Rectal smooth muscle tissue (tissue), 1 donor: ENCODE results near the gene BSN.

Experiments
- H3K27ac ChIP-seq: one replicate; pipeline ENCODE4 v1.7.0; 2013; ENCODE audit warnings: low read depth, low read length, inconsistent platforms
- H3K27me3 ChIP-seq: one replicate; pipeline ENCODE4 v1.7.0; 2013; ENCODE audit warnings: low read length; ENCODE audit not compliant: control insufficient read depth, insufficient read depth
- H3K36me3 ChIP-seq: one replicate; pipeline ENCODE4 v1.7.0; 2013; ENCODE audit warnings: low read length; ENCODE audit not compliant: control insufficient read depth, insufficient read depth
- H3K4me1 ChIP-seq: one replicate; pipeline ENCODE4 v1.7.0; 2013; ENCODE audit warnings: low read length; ENCODE audit not compliant: control insufficient read depth, insufficient read depth
- H3K4me3 ChIP-seq: one replicate; pipeline ENCODE4 v1.7.0; 2013; ENCODE audit warnings: low read length
- H3K9ac ChIP-seq: one replicate; pipeline ENCODE4 v1.7.0; 2013; ENCODE audit warnings: low read length

Gene BSN

DNA sequence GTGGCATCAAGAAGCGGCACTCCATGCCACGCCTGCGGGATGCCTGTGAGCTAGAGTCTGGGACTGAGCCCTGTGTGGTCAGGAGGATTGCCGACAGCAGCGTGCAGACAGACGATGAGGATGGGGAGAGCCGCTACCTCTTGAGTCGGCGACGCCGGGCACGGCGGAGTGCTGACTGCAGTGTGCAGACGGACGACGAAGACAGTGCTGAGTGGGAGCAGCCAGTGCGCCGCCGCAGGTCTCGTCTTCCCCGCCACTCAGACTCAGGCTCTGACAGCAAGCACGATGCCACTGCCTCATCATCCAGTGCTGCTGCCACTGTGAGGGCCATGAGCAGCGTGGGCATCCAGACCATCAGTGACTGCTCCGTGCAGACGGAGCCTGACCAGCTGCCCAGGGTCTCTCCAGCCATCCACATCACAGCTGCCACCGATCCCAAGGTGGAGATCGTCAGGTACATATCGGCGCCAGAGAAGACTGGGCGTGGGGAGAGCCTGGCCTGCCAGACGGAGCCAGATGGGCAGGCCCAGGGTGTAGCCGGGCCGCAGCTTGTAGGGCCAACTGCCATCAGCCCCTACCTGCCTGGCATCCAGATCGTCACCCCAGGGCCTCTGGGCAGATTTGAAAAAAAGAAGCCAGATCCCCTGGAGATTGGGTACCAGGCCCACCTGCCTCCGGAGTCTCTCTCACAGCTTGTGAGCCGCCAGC, 103.1 kb downstream of the BSN start:
- no peaks in the 10 kb centered on the region for H3K4me1 ChIP-seq
- no peak overlapping the region for H3K4me3 ChIP-seq
- no peak overlapping the region for H3K27ac ChIP-seq
- H3K36me3 ChIP-seq: no peaks in the 10 kb centered on the region
- H3K9ac ChIP-seq: no peak overlapping the region
- no peaks in the 10 kb centered on the region for H3K27me3 ChIP-seq

DNA sequence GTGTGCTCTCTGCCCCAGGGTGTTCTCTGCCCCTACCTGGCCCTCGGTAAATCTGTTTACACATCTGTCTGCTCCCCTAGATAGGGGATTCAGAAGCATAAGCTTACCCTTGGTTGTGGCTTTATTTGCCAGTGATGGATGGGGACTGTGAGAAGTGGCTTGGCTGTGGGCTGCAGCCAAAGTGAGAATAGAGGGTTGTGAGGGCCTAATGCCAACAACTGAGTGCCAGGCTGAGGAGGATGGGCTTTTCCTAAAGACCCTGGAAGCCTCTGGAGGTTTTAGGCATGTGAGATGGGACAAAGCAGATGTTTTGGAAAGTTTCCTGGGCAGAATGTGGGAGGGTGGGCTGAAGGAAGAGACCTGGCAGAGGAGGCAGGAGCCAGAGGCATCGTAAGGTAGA, 104.4 kb downstream of the BSN start:
- Histone ChIP-seq H3K9ac (no peak overlapping the region), H3K4me1 (no peaks in the 10 kb centered on the region)

DNA sequence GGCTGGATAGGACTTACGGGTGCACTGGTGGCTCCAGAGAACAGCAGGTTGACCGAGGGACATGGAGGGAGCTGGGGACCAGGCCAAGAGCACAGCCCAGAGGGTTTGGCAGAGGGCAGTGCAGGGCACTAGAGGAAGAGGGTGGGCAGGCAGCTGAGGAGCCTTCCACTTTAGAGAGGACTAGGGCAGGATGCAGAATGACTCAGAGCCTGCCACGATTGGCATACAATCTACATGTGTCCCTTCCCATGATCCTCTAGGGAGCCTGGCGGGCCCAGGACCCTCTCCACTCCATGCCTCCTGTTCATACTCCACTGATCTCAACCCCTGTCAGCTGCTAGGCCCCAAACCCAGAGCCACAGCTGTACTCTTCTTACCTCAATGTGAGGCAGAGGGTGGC, 105.5 kb downstream of the BSN start:
- no peaks in the 10 kb centered on the region for H3K36me3 ChIP-seq
- peaks cover 5% of the 10 kb centered on the region for H3K27me3 ChIP-seq
- H3K4me3 ChIP-seq: no peak overlapping the region
- H3K27ac ChIP-seq: no peak overlapping the region
- no peak overlapping the region for H3K9ac ChIP-seq
- H3K4me1 ChIP-seq: no peaks in the 10 kb centered on the region

More for the DNA sequence above, 104.4 kb downstream of the BSN start:
- no peak overlapping the region for H3K27ac ChIP-seq
- H3K4me3 ChIP-seq: no peak overlapping the region
- no peaks in the 10 kb centered on the region for H3K36me3 ChIP-seq
- peaks cover 5% of the 10 kb centered on the region for H3K27me3 ChIP-seq

DNA sequence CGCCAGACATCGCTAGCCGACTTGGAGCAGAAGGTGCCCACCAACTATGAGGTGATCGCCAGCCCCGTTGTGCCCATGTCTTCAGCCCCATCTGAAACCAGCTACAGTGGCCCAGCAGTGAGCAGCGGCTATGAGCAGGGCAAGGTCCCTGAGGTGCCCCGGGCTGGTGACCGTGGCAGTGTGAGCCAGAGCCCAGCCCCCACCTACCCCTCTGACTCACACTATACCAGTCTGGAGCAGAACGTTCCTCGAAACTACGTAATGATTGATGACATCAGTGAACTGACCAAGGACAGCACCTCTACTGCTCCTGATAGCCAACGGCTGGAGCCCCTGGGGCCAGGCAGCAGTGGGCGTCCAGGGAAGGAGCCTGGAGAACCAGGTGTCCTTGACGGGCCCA, 107.0 kb downstream of the BSN start:
- Histone ChIP-seq H3K36me3 (no peaks in the 10 kb centered on the region), H3K9ac (no peak overlapping the region), H3K27ac (no peak overlapping the region), H3K27me3 (peaks cover 8% of the 10 kb centered on the region), H3K4me1 (no peaks in the 10 kb centered on the region), H3K4me3 (no peak overlapping the region)

DNA sequence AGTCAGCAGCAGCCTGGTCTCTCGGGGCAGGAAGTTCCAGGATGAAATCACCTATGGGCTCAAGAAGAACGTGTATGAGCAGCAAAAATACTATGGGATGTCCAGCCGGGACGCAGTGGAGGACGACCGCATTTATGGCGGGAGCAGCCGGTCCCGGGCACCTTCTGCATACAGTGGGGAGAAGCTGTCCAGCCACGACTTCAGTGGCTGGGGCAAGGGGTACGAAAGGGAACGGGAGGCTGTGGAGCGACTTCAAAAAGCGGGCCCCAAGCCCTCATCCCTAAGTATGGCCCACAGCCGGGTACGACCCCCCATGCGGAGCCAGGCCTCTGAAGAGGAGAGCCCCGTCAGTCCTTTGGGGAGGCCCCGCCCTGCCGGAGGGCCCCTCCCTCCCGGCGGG, 107.7 kb downstream of the BSN start:
- no peak overlapping the region for H3K9ac ChIP-seq
- no peak overlapping the region for H3K4me3 ChIP-seq
- no peak overlapping the region for H3K27ac ChIP-seq
- H3K4me1 ChIP-seq: no peaks in the 10 kb centered on the region
- no peaks in the 10 kb centered on the region for H3K36me3 ChIP-seq
- peaks cover 8% of the 10 kb centered on the region for H3K27me3 ChIP-seq

DNA sequence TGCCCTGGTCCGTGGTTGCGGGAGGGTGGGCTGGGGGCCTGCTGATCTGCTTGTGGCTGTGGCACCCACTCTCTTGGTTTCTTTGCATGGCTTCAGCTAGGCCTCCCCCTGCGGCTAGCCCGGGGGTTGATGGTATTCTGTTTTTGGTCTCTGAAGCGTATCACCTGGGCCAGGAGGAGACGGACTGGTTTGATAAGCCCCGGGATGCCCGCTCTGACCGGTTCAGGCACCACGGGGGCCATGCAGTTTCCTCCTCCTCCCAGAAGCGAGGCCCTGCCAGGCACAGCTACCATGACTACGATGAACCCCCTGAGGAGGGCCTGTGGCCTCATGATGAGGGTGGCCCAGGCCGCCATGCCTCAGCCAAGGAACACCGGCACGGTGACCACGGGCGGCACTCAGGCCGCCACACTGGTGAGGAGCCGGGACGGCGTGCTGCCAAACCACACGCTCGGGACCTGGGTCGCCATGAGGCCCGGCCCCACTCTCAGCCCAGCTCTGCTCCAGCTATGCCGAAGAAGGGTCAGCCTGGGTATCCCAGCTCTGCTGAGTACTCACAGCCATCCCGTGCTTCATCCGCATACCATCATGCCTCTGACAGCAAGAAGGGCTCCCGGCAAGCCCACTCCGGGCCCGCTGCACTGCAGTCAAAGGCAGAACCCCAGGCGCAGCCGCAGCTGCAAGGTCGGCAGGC, 108.6 kb downstream of the BSN start:
- H3K4me3 ChIP-seq: no peak overlapping the region
- H3K9ac ChIP-seq: no peak overlapping the region
- H3K36me3 ChIP-seq: no peaks in the 10 kb centered on the region
- H3K4me1 ChIP-seq: no peaks in the 10 kb centered on the region
- no peak overlapping the region for H3K27ac ChIP-seq
- H3K27me3 ChIP-seq: peaks cover 10% of the 10 kb centered on the region

DNA sequence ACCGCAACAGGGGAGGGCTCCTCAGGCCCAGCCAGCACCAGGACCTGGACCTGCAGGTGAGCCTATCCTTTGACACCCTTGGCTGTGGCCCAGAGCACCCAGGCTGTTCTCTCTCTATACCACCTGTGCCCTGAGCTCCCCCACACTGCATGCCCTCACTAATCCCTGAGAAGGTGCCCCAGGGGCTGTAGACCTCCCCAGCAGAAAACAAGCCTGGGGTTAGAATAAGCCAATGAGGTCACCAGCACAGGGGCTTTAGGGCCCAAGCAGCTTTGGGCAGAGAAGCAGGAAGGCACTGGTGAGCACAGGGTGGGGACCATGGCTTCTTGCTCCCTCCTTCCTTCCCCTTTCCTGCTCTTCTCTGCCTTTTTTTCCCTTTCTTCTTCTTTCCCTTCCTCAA, 109.6 kb downstream of the BSN start:
- Histone ChIP-seq H3K4me1 (no peaks in the 10 kb centered on the region), H3K27ac (no peak overlapping the region), H3K9ac (no peak overlapping the region), H3K4me3 (no peak overlapping the region), H3K36me3 (no peaks in the 10 kb centered on the region), H3K27me3 (peaks cover 10% of the 10 kb centered on the region)

DNA sequence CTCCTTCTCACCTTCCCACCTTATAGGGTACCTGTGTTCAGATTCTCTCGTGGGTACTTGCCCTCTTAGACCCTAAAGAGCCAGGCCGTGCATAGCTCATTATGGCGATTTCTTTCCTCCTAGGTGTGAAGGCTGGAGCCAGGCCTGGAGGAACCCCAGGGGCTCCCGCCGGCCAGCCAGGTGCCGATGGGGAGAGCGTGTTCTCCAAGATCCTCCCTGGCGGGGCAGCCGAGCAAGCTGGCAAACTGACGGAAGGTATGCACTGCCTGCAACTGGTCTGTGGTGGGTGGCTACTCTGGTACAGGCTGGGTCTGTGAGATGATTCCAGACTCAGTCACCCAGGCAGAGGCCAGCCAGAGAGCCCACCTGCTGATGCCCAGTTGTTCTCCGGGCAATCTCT, 110.0 kb downstream of the BSN start:
- Histone ChIP-seq H3K4me3 (no peak overlapping the region), H3K9ac (no peak overlapping the region), H3K4me1 (no peaks in the 10 kb centered on the region), H3K27me3 (peaks cover 10% of the 10 kb centered on the region), H3K36me3 (no peaks in the 10 kb centered on the region), H3K27ac (no peak overlapping the region)

DNA sequence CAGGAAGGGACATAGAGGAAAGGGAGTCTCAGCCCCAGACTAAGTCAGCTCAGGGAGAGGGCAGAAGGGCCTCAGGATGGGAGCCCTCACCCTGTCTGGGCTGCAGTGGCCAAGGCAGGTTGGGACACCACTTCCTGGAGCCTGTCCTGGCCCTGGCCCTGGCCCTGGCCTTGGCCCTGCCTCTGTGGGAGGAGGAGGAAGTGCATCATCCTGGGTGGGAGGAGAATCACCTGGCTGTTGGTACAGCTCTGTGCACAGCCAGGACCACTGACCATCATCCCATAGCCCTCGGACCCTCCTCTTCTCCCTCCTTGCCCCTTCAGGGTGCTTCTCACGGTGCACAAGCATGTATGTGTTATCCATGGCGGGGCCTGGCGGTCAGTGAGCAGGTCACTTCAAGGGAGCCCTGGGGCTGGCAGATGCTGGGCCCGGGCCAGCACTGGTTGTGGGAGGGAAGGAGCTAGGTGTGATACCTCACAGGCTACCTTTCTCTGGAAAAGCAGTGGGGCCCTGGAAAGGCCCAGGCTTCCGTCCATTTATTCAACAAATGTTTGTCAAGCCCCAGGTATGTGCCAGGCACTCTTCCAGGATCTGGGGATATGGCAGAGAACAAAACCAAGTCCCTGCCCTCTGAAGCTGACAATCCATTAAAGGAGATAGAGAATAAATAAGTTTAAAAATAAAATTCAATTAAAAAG, 111.7 kb downstream of the BSN start:
- H3K27me3 ChIP-seq: peaks cover 10% of the 10 kb centered on the region
- no peak overlapping the region for H3K9ac ChIP-seq
- H3K27ac ChIP-seq: no peak overlapping the region
- no peaks in the 10 kb centered on the region for H3K36me3 ChIP-seq
- no peak overlapping the region for H3K4me3 ChIP-seq
- H3K4me1 ChIP-seq: no peaks in the 10 kb centered on the region

DNA sequence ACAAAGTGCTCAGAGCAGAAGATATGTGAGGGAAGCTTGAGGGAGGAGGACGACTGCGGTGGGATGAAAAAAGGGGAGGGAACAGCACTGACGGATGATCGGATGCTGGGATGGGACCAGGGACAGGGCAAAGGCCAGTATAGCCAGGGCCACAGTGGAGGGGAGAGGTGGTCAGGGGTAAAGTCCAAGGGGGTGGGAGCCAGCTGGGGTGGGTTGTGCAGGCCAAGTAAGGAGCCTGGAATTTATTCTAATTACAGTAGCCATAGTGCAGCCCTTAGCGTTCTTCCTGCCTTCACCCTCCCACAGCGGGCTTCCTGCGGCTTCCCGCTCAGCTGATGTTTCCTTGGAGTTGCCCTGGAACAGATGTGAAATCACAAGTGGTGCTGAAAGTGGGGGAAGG, 112.3 kb downstream of the BSN start:
- Histone ChIP-seq H3K27ac (no peak overlapping the region), H3K4me3 (no peak overlapping the region), H3K4me1 (no peaks in the 10 kb centered on the region), H3K36me3 (no peaks in the 10 kb centered on the region), H3K9ac (no peak overlapping the region), H3K27me3 (peaks cover 10% of the 10 kb centered on the region)

DNA sequence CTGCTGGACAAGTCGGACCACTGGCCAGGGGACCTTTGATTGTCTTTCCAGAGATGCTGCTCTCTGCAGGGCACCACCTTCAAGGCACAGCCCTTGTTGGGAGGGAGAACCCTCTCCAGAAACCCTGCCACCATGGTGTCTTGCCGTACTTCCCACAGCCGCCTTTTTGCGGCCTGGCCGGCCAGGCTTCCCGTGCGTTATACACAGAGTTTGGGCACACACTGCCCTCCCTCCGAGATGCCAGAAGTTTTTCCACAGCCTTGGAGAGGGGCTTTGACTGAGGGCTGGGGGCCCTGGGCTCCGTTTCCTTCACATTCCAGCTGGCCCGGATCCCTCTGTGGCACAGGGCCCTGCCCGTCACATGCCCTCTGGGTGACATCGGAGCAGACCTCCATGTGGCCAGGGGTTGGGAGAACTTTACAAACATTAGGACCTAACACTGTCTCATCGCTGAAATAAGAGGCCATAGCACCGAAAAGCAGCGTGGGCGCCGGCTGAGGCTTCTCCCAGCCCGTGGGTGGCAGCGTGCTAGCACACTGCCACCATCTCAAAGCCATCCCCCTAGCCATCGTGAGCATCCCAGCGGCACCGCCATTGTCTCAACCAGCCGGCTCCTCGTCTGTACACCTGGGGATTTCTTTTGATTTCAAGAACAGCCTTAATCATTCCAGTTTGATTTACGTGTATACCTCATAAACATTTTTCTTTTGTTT, 113.6 kb downstream of the BSN start:
- H3K27ac ChIP-seq: no peak overlapping the region
- no peak overlapping the region for H3K9ac ChIP-seq
- H3K4me1 ChIP-seq: no peaks in the 10 kb centered on the region
- H3K27me3 ChIP-seq: peaks cover 10% of the 10 kb centered on the region
- no peaks in the 10 kb centered on the region for H3K36me3 ChIP-seq
- H3K4me3 ChIP-seq: no peak overlapping the region

DNA sequence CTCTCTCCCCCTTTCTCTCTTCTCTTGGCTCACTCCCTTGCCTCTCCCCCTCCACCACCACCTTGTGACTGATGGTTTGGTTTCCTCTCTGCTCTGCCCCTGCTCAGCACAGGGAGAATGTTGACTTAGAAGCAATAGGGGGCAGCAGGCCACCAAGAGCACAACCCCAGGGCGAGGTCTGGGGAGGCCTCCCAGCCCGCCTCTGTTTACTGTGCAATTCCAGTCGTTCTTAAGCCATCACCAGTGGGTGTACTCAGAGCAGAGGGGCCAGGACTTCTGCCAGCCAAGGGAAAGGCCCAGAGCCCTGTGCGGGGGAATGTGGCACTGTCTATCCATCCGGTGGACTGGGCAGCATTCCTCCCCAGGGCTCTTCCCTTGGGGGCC, 114.1 kb downstream of the BSN start:
- Histone ChIP-seq H3K9ac (no peak overlapping the region), H3K4me3 (no peak overlapping the region), H3K4me1 (peaks cover 3% of the 10 kb centered on the region), H3K27me3 (peaks cover 6% of the 10 kb centered on the region), H3K27ac (no peak overlapping the region), H3K36me3 (no peaks in the 10 kb centered on the region)
